GM18861 (cell line): ENCODE data around the gene FIGNL2.

Experiments used
- ATAC-seq: cut with Tn5 transposase; IDR thresholded peaks from one replicate; pipeline ENCODE4 v1.9.1; 2021; ENCODE audit not compliant: unreplicated experiment

FIGNL2 gene

DNA sequence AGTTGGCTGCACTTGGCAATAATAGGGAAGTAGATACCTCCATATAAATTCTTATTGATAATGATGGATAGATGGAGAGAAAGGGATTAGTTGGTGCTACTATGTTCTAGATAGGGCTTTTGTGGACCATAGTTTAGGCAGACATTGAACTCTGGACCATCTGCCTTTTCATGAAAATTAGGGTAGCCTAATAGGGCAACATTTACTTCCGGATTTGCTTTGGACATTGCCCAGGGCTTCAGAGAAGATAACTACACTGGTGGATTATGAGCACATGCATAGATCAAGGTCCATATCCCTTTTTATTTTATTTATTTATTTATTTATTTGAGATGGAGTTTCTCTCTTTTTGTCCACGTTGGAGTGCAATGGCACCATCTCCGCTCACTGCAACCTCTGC lies 70.5 kb downstream of the FIGNL2 start:
- no peak for ATAC-seq

DNA sequence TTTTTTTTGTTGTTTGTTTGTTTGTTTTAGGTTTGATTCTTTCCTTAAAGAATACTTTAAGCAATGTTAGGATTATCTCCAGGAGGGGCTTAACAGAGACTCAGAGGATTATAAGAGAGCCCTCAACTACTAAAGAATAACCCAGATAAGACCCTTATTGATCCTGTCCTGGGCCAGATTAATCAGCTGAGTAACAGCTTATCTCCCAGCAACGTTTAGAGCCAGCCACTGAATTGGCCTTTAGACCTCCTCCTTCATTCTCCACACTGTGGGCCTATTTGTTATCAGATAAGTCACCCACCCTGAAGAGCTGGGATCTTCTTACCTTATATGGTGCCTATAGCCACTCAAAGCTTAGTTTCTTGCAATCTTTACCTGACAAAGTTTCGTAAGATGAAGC lies 71.1 kb downstream of the FIGNL2 start:
- no peak for ATAC-seq

DNA sequence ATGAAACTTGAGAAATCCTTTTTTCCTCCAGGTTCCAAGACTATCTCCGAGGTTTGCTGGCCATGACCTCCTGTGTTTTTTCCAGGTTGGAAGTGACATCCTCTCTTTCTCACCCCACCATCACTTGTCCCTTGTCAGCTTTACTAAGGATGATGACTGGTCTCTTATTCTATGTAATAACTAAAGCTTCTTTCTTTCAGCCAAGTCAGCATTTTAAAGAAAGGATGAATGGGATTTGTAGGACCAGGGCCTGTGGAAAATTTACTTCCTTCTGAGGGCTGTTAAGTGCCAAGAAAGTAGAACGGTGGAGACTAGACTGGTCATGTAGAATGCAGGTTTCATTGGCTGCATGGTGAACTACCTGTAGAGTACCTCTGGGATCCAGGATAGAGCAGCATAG lies 73.6 kb downstream of the FIGNL2 start:
- ATAC-seq, result no peak

GRCh38 chr12:51773145-51773869 lies 75.2 kb downstream of the FIGNL2 start:
- no peak for ATAC-seq

GRCh38 chr12:51771008-51771407 lies 77.5 kb downstream of the FIGNL2 start:
- ATAC-seq, result no peak
